LNCAP (cell line): Measurements from ENCODE around the gene DLGAP3.

ENCODE experiments used
- TF ChIP-seq, protein P1 (sequence below): fragments of 450-650 bp; IDR thresholded peaks from 2 replicates; pipeline ENCODE4 v1.5.1; 2017; ENCODE audit warnings: mild to moderate bottlenecking

The DLGAP3 gene, protein sequence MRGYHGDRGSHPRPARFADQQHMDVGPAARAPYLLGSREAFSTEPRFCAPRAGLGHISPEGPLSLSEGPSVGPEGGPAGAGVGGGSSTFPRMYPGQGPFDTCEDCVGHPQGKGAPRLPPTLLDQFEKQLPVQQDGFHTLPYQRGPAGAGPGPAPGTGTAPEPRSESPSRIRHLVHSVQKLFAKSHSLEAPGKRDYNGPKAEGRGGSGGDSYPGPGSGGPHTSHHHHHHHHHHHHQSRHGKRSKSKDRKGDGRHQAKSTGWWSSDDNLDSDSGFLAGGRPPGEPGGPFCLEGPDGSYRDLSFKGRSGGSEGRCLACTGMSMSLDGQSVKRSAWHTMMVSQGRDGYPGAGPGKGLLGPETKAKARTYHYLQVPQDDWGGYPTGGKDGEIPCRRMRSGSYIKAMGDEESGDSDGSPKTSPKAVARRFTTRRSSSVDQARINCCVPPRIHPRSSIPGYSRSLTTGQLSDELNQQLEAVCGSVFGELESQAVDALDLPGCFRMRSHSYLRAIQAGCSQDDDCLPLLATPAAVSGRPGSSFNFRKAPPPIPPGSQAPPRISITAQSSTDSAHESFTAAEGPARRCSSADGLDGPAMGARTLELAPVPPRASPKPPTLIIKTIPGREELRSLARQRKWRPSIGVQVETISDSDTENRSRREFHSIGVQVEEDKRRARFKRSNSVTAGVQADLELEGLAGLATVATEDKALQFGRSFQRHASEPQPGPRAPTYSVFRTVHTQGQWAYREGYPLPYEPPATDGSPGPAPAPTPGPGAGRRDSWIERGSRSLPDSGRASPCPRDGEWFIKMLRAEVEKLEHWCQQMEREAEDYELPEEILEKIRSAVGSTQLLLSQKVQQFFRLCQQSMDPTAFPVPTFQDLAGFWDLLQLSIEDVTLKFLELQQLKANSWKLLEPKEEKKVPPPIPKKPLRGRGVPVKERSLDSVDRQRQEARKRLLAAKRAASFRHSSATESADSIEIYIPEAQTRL

DNA sequence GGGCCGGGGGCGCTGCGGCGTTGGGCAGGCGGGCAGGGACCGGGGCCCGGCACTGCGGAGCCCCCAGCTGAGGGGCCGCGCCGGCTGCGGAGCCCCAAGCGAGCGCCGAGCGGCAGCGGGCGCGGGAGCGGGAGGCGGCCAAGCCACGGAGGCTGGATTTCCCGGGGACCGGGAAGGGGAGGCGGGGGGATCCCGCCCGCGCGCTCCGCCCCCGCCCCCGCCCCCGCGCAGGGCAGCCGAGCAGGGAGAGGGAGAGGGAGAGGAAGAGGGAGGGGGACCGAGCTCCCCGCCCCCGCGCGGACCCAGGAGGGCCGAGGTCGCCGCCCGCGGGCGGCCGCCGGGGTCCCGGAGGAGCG, at the start of gene DLGAP3:
TSS of gene DLGAP3 (minus strand) at position 154 of the 356 bp plus-strand sequence. CDS start 24,267 bp downstream, outside the sequence.
- TF ChIP-seq, protein P1, sequence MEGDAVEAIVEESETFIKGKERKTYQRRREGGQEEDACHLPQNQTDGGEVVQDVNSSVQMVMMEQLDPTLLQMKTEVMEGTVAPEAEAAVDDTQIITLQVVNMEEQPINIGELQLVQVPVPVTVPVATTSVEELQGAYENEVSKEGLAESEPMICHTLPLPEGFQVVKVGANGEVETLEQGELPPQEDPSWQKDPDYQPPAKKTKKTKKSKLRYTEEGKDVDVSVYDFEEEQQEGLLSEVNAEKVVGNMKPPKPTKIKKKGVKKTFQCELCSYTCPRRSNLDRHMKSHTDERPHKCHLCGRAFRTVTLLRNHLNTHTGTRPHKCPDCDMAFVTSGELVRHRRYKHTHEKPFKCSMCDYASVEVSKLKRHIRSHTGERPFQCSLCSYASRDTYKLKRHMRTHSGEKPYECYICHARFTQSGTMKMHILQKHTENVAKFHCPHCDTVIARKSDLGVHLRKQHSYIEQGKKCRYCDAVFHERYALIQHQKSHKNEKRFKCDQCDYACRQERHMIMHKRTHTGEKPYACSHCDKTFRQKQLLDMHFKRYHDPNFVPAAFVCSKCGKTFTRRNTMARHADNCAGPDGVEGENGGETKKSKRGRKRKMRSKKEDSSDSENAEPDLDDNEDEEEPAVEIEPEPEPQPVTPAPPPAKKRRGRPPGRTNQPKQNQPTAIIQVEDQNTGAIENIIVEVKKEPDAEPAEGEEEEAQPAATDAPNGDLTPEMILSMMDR: no peak

DNA sequence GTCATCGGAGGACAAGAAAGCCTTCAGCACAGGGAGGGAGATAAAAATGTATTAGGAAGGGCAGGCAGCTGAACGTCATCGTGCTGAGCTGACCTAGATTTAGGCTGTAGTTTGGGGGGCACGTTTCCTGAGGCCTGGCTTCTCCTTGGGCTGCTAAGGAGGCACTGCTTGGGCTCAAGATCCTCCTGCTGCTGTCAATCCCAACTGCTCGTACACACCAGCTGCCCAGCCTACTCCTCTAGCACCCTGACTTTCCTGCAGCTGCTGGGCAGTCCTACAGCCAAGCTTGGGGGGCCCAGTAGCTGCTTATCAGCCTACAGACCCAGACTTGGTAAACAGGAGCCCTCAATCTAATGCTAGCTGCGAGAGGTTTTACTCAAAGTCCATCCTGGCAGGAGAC, 49.5 kb upstream of the DLGAP3 start:
- TF ChIP-seq, protein P1: no peak

DNA sequence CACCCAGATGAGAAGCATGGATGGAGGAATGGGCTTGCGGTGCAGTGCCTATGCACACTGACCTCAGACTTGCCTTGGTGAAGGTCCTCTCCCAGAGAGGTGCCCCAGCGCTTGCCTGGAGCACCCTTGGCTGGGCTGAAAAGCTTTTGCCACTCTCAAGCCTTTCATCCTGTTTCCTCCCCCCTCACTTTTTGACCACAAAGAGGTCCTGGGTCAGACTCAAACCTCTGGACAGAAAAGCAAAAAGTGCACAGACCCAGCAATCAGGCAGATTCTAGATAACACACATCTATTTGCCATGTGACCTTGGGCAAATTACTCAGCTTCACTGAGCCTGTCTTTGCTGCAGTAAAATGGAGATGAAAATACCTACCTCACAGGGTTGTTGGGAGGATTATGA, 48.4 kb upstream of the DLGAP3 start:
- TF ChIP-seq, protein P1: no peak

DNA sequence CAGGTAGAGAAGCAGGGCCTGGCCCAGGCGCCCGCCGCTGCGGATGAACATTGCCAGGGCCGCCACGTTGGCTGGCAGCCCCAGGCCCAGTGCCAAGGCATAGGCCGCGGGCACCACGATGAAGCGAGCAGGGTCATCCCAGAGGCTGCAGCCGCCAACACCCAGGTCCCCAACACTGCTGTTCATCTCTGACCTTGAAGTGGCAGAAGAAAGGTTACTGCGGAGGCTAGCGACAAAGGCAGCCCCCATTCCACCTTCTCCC, 47.7 kb upstream of the DLGAP3 start:
- TF ChIP-seq, protein P1: no peak

DNA sequence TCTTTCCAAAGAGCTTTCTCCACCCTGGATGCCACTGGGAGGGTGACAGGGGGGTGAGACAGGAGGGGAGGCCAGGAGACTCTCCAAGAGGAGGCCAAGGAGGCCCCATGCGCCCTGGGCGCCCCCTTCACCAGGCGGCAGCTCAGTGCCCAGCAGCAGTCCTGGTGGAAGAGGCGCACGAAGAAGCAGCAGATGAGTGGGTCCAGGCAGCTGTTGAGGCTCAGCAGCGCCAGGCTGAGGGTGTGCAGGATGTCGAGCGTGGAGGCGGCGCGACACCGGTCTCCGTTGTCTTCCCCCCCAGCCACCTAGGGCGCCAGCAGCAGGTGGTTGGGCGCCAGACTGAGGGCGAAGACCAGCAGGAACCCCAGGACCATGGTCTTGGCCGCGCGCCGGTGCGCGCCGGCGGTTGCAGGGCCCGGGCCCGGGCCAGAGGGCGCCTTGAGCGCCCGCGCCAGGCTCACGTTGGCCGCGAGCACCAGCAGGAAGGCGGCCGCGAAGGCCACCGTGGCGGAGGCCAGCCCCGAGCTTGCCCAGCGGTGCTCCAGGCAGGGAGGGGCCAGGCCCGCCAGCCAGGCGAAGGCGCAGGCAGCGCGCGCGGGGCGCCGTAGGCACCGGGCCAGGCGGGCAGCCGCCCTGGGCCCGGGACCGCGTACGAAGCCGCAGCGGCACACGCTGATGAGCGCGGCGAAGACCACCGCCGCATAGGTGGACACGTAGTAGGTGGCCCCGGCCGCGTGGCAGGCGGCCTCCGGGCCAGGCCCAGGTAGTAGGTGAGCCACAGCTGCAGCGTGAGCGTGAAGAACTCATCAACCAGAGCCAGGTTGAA, 47.1 kb upstream of the DLGAP3 start:
- TF ChIP-seq, protein P1: no peak

DNA sequence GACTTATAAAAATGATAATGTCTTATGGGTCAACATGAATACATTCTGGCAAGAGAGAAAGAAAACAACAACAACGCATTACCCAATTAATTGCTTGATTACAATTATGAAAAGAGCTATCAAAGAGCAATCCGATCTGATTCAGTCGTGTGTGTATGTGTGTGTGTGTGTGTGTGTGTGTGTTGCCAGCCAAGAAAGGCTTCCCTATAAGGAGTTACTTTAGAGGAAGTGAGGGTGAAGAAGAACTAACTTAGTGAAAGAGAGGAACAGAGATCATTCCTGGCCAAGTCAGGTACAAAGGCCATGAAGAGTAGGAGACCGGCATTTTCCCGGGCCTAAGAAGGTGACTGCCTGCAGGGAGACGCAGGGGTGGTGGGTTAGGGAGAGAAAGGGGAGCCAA, 46.3 kb upstream of the DLGAP3 start:
- TF ChIP-seq, protein P1: no peak

DNA sequence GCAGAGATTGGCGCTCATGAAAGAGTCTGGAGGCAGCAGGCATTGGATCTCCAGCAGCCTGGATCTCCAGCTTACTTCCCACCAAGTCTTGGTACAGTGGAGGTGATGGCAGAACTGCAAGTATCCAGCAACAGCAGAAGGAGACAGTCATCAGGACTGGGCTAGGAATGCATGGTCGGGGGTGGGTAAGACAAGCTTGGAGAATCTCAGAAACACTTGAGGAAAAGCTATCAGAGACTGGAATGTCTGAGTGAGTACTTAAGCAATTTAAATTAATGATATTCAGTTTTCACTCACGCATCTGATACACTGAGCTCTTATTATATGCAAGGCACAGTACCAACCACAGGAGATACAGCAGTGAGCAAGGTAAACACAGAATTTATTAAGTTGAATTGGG, 45.9 kb upstream of the DLGAP3 start:
- TF ChIP-seq, protein P1: no peak
